Lung microvascular endothelial cell (primary cell): ENCODE results near the gene CRYBA2. TPM values are rescaled to one million over a fixed set of nuclear protein-coding genes. Genes with fewer than 3 reads are reported as not detected.
A peak's percentile ranks its signal among the peaks of the same experiment; 100 is the strongest.

ENCODE experiments used
- DNase-seq, 2 donors: peaks; one replicate each; pipeline versions ENCODE4 v3.0.0 to v3.0.0-alpha.2; 2010; ENCODE audit warnings: low read depth in 2 of 2
- total RNA-seq: library from RNA; depleted of rRNA; stranded (reverse); fragments of >200 nt; gene quantifications from 2 replicates; pipeline ENCODE4 v1.2.1, GENCODE V29; 2014

The CRYBA2 gene
- total RNA-seq, 1 donor from 2014 or later: not detected

DNA sequence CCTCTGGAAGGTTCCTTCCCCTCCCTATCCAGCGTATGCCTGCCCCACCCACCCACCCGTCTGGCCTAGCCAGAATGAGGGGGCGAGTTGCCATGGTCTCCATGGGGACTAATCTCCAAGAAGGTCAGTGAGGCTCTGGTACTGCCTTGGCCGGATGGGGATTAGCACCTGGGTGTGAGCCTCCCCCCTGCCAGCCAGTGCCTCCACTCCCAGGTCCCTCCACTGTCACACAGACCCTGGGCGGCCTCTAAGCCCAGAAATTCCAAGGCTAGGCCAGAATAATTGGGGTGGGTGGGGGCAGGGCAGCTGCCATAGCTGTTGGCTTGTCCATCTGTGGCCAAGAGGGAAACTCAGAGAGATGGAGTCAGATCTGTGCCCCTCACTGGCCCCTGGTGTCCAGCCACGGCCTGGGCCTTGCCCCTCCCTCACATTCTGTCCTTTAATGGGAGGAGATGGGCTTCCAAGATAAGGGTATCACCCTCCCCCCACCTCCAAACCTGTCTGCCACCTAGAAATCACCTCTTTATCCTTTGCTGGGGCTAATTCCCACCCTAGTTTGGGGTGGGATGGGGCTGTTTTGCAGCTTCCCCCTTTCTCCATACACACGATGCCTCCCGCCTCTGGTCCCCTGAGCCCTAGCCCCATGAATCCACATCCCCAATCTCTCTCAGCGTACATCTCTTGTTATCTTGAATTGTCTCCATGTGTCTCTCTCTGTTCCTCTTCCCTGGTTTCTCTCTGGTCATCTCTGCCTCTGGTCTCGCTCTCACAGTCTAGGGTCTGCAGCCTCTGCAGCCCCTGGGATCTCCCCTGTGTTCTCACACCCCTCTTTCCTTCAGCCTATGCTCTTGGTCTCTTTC lies 6.0 kb upstream of the CRYBA2 start:
- no peak for DNase-seq

GRCh38 chr2:218998414-218999002 lies 5.3 kb upstream of the CRYBA2 start:
- no peak for DNase-seq

DNA sequence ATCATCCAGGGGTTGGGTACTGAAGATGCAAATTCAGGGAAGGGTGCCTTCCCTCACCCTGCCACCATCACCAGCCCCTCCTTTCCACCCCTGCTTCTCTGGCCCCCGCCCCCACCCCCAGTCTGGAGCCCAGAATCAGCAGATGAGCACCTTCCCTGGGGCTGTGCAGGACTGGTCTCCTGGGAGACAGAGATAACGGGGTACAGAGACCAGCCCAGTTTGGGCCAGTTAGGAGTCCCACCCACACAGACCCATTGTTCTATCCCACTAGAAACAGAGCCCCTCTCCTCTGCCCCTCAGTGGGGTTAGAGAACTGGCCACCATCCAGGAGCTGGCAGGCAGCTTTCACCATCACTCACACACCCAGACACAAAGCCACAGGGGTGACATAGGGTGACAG lies 4.5 kb upstream of the CRYBA2 start:
- no peak for DNase-seq

DNA sequence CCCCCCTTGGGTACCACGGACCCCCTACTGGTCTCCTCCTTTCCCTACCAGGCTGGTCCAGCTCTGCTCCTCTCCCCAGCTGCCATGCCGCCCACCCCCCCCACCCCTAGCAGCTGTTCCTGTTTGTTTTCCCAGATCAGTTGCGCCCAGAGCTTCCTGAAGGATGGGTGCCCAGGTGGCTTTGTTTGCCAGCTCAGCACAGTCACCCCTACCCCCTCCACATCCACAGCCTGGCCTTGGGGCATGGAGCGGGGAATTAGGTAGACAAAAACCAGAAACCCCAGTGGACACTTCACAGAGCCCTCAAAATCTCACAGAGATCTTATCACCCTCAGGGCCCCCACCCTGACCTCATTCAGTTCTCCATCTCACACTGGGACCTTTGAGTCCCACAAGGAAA lies 3.7 kb upstream of the CRYBA2 start:
- DNase-seq: no peak

- peak; percentile 75 to 80 for DNase-seq
These were observed 2.9 kb upstream of the CRYBA2 start for GRCh38 chr2:218995972-218996711.

GRCh38 chr2:218995561-218995960 lies 2.3 kb upstream of the CRYBA2 start:
- no peak for DNase-seq

DNA sequence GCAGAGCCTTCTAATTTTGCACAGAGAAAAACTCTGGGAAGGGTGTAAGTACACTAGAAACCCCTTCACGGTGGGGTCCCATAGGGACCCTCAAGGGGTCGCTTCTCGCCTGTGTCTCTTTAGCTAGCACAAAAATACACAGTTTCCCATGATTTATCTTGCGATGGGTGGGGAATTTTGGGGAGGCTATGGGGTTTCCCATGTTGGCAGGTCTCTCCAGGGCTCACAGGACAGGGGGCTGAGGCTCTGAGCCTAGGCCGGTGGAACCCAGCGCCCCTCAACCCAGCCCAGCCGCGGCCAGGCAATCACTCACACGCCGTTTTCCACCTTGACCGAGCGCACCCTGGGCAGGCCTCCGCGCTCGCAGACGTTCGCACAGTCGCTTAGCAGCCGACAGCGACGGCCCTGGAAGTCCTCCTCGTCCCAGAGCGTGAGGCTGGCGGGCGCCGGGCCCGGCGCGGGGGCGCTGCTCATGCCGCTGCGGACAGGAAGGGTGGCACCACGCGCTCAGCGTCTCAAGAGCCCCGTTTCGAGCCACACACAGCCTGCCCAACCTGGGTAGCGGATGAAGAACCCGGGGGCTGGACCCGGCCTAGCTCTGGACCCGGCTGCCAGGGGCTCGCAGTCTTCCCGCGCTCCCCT lies 398 bp downstream of the CRYBA2 start:
- no peak for DNase-seq

DNA sequence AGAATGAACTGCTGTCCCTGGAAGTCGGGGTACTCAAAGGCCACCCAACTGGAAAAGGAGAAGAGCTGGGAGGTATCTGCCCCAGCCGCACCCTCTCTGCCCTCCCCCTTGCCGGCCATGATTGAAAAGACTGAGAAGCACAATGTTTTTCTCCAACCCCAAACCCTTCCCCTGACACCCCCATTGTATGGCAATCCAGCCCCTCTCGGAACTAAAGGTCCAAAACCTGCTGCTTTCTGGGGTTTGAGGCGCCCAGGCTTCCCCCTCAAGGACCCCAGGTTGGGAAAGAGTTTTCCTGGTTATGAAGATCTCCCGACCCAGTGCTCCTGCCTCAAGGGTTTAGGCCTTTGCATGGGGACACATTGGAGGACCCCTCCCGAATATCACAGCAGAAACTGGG lies 1.0 kb downstream of the CRYBA2 start:
- no peak for DNase-seq

- DNase-seq: peak in 1 of 2 donors; percentile 22
These were observed 1.5 kb downstream of the CRYBA2 start for GRCh38 chr2:218991674-218992168.

GRCh38 chr2:218990612-218991011 lies 2.6 kb downstream of the CRYBA2 start:
- no peak for DNase-seq

- no peak for DNase-seq
These were observed 3.2 kb downstream of the CRYBA2 start for GRCh38 chr2:218990052-218990451.

DNA sequence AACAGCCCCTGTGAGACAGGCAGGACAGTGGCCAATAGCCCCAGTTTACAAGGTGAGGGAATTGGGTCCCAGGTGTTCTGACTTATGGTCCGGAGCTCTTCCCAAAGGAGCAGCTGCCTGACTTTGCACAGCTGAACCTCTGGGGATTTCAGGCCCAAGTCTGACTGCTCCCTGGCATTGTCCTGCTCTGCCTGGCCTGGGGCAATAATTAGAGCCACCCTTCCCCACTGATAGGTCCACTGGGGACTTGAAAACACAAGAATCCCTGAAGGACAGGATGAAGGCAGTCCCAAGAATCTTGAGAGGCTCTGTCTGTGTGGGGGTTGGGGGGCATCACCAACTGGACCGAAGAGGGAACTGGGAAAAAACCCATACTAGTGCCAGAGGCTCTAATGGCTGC lies 4.6 kb downstream of the CRYBA2 start:
- no peak for DNase-seq

DNA sequence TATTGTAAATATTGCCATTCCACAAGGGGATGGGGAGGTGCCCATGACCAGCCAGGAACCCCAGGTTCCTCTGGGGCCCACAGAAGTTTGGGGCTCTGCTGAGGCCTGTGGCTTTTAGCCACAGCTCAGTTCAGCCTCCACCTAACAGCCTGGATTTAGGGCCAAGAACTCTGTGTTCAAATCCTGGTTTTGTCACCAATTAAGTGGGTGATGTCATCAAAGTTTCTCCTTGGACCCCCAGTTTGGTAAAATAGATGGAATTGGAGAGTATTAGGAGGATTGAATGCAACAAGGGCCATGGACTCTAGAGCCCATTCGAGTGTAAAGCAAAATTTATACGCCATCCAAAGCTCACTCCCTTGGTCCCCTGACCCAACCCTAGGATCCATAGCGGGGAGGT lies 5.1 kb downstream of the CRYBA2 start:
- DNase-seq: no peak

- DNase-seq: no peak
These were observed 7.0 kb downstream of the CRYBA2 start for GRCh38 chr2:218986148-218986761.

DNA sequence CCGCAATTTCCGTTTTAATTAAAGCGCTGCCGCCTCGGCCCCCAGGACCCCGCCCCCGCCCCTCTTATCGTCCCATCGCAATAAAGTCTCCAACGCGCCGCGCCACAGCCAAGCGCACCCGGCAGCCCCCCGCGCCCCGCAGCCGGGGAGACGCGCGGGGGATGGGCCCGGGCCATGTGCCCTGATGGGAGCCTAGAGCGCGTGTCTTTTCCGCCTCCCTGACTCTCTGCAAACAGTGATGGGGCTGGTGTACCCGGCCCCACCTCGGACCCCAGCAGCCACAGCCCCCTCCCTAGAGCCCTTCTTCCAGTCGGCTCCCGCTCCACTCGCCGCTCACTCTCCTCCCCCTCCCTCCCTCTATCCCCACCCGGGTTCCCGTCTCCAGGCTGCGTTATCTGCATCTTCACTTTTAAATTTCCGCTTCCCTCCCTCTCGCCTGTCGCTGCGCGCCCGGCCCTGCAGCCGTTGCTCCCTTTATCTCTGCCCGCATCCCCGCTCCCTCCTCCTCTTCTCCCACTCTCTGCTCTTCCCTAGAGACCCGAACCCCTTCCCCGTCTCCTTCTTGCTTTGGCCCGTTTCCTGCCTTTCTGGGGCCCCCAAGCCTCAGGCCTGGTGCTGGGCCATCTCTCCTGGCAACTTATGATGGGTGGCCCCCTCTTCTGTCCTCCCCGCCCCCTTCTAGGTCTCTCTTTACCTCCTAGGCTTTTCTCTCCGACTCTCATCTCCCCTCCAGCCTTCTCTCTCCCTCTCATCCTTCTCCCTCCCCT lies 7.7 kb downstream of the CRYBA2 start:
- DNase-seq: no peak

GRCh38 chr2:218985021-218985324 lies 8.2 kb downstream of the CRYBA2 start, which contains the start of gene FEV:
FEV (minus strand) TSS chr2:218985184; CDS start chr2:218985075, 109 bp downstream.
- no peak for DNase-seq

DNA sequence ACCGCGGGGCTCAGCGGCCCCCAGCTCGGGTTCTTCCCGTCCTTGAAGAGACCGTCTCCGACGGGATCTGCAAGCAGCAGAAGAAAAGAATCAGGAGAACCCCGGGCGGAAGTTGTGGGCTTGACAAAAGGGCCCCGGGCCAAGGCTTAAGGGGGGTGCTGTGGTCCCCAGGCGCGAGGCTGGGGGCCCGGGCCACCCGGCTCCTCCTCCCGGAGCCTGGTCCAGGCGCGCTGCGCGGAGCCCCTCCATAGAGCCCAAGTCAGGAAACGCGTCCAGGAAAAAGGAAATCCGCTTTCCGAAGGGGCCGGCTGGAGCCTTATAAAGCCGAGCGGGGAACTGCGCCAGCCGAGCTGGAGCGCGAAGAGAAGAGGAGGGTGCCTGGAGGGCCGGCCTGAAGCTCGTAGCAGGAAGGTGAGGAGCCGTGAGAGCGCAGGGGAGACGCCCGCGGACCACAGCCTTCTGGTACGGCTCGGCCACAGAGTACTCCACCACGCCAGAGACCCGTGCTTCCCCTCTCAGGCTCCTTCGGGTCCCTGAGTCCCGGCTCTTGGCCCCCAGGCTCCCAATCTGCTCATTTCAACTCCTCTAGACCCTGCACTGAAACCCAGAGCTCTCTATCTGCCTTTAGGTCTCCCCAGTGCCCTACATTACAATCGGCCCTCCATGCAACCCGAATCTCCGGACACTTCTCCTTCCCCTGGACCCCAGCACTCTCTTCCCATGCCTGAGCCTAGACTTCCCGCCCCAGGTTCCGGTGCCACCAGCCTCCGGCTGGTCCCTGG lies 8.8 kb downstream of the CRYBA2 start:
- DNase-seq: peak; percentile 60 to 75

DNA sequence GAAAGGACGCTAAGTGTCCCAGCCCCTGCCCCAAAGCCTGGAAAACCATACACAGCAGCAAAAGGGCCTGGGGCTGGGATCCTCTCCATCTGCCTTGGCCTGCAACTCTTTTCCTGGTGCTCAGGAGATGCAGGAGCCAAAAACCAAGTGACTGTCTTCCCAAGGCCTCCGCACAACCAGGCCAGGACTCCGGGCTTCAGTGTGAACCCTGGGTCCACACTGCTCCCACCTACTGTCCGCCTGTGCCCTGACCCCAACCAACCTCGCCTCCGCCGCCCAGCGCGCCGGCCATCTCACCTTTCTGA lies 9.3 kb downstream of the CRYBA2 start:
- no peak for DNase-seq

DNA sequence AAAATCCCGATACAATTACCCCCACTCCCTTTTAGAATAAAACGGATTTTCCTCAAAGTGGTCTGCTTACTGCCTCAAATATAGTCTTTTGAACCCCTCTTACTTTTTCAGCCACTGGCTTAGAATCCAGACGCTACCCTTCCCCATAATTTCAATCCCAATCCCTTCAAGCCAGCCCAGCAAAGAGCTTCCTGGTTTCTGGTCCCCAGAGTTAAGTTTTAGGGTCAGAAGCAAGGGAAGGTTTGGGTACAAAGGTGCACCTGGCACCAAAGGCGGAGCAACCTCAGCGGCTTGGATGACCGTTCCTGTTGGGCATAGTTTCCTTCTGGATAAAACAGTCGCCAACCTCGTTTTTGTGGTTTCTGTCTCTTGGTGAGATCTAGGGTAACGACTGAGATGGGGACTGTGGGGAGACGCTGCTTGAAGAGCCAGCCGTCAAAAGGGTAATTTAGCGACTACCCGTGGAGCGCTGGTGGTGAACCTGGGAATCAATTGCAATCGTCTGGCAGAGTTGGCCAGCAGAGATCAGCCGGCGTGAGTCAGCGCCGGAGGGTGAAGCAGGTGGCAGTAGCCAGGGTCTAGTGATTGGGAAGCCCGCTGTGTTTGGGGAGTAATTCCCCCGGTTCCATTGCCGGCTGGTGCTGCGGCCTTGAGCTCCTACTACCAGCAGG lies 9.8 kb downstream of the CRYBA2 start:
- peak; percentile 22 to 45 for DNase-seq
